ENCODE results near the gene ALKBH5.

DNA sequence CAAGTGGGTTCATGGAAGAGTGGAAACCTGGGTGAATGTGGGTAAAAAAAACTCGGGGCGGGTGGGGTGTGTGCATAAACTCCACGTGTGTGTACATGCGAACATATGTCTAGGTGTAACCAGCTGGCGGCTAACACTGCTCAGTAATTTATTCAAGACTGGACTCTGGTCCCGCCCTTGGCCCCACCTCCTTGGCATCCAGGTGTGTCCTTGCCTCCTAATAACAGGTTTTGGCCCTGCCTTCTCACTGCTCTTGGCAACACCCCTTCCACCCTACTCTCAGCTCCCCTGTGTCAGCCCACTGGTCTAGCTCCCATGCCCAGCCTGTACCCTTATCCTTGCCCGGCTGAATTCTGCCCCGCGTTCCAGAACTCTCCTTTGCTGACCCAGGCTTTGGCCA lies 66.6 kb downstream of the ALKBH5 start:
- TF ChIP-seq, protein P1, sequence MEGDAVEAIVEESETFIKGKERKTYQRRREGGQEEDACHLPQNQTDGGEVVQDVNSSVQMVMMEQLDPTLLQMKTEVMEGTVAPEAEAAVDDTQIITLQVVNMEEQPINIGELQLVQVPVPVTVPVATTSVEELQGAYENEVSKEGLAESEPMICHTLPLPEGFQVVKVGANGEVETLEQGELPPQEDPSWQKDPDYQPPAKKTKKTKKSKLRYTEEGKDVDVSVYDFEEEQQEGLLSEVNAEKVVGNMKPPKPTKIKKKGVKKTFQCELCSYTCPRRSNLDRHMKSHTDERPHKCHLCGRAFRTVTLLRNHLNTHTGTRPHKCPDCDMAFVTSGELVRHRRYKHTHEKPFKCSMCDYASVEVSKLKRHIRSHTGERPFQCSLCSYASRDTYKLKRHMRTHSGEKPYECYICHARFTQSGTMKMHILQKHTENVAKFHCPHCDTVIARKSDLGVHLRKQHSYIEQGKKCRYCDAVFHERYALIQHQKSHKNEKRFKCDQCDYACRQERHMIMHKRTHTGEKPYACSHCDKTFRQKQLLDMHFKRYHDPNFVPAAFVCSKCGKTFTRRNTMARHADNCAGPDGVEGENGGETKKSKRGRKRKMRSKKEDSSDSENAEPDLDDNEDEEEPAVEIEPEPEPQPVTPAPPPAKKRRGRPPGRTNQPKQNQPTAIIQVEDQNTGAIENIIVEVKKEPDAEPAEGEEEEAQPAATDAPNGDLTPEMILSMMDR (IDR thresholded peaks at IDR 0.05): no peak
- TF ChIP-seq YY1 (IDR thresholded peaks at IDR 0.05; ENCODE audit: low read depth): no peak
- TF ChIP-seq, protein P2, sequence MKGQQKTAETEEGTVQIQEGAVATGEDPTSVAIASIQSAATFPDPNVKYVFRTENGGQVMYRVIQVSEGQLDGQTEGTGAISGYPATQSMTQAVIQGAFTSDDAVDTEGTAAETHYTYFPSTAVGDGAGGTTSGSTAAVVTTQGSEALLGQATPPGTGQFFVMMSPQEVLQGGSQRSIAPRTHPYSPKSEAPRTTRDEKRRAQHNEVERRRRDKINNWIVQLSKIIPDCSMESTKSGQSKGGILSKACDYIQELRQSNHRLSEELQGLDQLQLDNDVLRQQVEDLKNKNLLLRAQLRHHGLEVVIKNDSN (IDR thresholded peaks at IDR 0.05; ENCODE audit: borderline replicate concordance, low read depth): no peak
- TF ChIP-seq RAD21 (IDR thresholded peaks at IDR 0.05; ENCODE audit: low read length): no peak
- no peak for TF ChIP-seq TCF12 (IDR thresholded peaks at IDR 0.05)
- TF ChIP-seq, protein P3, sequence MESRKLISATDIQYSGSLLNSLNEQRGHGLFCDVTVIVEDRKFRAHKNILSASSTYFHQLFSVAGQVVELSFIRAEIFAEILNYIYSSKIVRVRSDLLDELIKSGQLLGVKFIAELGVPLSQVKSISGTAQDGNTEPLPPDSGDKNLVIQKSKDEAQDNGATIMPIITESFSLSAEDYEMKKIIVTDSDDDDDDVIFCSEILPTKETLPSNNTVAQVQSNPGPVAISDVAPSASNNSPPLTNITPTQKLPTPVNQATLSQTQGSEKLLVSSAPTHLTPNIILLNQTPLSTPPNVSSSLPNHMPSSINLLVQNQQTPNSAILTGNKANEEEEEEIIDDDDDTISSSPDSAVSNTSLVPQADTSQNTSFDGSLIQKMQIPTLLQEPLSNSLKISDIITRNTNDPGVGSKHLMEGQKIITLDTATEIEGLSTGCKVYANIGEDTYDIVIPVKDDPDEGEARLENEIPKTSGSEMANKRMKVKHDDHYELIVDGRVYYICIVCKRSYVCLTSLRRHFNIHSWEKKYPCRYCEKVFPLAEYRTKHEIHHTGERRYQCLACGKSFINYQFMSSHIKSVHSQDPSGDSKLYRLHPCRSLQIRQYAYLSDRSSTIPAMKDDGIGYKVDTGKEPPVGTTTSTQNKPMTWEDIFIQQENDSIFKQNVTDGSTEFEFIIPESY (IDR thresholded peaks at IDR 0.05; ENCODE audit: borderline replicate concordance, low read depth): no peak
- no peak for TF ChIP-seq POLR2AphosphoS5 (IDR thresholded peaks at IDR 0.05; ENCODE audit: low read depth, low read length)
- no peak for TF ChIP-seq ELF1 (IDR thresholded peaks at IDR 0.05)
- no peak for TF ChIP-seq GABPA (IDR thresholded peaks at IDR 0.05; ENCODE audit: low read depth)
- TF ChIP-seq NRF1 (IDR thresholded peaks at IDR 0.05; ENCODE audit: low read depth, low read length): no peak
